Measurements from ENCODE around the gene IRF1.

IRF1 gene

DNA sequence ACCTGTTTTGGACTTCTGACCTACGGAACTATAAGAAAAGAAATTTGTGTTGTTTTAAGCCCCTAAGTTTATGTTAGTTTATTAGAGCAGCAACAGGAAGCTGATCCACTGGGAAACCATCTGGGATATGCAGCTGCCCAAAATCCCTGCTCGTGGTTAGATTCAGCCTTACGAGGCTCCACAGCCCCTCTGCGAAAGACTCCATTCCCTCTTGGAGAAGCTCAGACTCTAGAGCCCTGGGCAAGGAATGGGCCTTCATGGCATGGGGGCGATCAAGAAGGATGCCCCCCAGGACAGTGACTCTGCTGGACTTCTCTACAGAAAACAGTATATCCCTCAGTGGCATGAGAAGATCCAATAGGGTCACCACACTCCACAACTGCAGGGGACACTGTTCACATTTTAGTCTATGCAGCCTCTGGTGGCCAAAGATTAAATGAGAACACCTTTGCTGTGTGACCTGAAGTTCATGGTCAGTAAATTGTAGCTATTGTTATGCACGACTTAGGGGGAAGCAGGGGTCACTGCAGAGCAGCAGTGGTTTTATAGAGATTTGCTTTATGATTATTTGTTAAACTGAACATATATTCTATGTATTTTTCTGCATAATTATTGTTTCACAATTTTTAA, 21.1 kb downstream of the IRF1 start:
- no peak for DNase-seq (ENCODE audit: low spot score)
- no peak for TF ChIP-seq CTCF (IDR thresholded peaks at IDR 0.05; ENCODE audit: extremely low read depth, missing control alignments)

GRCh38 chr5:132468656-132469379, 21.8 kb downstream of the IRF1 start:
- no peak for TF ChIP-seq CTCF (IDR thresholded peaks at IDR 0.05; ENCODE audit: extremely low read depth, missing control alignments)
- DNase-seq (ENCODE audit: low spot score) = no peak

DNA sequence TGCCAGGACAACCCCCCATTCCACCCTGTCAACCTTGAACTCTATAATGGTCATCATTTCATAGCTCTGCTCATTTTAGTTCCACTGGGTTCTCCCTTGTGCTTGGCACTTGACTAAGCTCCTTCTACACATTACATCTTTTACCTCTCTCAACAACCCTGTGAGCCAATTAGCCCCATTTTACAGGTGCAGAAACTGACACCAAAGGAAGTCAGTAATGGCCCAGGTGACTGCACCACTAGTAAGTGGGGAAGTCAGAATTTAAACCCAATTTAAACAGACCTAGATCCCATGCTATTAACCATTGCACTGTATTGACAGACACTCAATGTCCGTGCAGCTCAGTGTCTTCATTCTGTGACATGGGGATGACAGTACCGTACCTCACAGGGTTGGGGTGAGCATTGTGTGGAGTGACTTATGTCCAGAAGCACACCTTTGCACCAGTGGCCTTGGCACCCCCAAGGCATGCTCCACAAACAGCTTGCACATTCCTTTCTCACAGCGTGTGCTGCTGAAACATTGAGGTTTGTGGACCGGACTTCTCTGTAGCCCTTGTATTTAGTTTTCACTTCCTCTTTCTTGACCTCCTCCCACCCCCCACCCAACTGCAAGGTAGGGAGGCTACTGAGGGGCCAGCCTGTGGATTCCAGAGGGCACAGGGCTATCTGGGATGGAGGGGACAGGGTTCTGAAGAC, 23.1 kb downstream of the IRF1 start:
- TF ChIP-seq CTCF (IDR thresholded peaks at IDR 0.05; ENCODE audit: extremely low read depth, missing control alignments) = no peak
- DNase-seq (ENCODE audit: low spot score) = no peak

- TF ChIP-seq CTCF (IDR thresholded peaks at IDR 0.05; ENCODE audit: extremely low read depth, missing control alignments) = no peak
- peak; percentile 63 for DNase-seq (ENCODE audit: low spot score)
Measured at GRCh38 chr5:132466433-132467286, 23.9 kb downstream of the IRF1 start.

DNA sequence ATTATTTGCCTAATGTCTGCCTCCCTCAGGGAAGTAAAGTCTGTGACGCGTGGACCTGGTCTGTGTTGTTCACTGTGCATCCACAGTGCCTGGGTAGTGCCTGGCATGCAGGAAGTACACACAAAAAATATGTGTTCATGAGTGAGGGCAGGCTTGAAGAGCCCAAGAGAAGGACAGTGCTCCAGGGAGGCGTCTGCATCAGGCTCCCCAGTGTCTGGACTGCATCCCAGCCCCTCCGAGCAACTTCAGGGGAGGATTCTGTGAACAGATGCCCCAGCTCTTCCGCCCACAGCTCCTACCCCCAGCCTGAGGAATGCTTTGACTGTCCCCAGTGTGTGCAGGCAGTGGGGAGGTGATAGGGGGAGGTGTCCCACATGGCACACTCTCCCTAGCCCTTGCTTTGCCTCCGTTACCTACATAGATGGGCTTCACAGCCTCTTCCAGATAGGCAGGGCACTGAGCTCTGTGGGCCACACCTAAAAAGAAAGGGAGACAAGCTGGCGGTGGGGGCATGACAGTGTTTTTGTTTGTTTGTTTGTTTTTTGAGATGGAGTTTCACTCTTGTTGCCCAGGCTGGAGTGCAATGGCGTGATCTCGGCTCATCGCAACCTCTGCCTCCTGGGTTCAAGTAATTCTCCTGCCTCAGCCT, 25.4 kb downstream of the IRF1 start:
- no peak for TF ChIP-seq CTCF (IDR thresholded peaks at IDR 0.05; ENCODE audit: extremely low read depth, missing control alignments)
- no peak for DNase-seq (ENCODE audit: low spot score)

DNA sequence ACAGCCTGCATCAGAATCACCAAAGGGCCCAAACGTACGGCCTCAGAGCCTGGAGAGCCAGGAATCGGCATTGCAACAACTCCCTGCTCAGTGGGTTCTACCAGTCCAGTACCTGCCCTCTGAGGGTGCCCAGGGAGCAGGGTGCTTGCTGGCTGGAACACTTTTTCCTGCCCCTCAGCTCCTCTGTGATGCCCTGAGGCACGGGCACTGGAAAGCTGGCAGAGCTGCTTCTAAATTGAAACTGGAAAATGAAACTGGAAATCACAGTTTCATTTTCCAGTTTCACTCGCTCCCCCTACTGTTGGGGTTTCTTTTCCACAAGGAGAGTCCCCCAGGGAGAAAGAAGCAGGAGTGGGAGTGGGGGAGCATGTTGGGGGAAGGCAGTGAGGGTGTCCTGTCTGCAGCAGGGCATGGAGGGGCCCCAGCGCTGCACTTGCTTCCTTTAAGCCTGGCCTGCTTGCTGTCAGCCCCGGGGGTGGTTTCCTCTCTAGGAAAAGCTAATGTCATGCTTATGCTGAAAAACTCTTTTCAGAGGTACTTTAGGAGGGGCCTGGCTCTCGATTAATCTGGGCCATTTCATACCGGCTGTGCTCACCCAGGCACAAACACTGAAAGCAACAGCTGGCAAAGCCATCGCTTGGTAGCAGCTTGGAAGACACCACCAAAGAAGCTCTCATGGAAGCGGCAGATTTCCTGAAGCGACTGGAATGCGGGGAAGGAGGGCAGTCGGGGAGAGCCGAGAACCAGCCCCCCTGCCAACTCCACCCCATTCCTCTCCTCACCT, 26.2 kb downstream of the IRF1 start:
- TF ChIP-seq CTCF (IDR thresholded peaks at IDR 0.05; ENCODE audit: extremely low read depth, missing control alignments) = no peak
- no peak for DNase-seq (ENCODE audit: low spot score)

All from GM20000 (cell line).